Measurements from ENCODE around the gene DNAJC25. TPM values are rescaled to one million over a fixed set of nuclear protein-coding genes. Genes with fewer than 3 reads are reported as not detected.

The DNAJC25 gene
- total and polyA plus RNA-seq, 2 of the 13 experiments (the other 11 are each of a cell fraction or from before 2014, with no cell fraction given) = 5.7 to 10.2 TPM

GRCh38 chr9:111637421-111637950 lies 6.4 kb downstream of the DNAJC25 start:
- intact Hi-C loops (cut with micrococcal nuclease; ENCODE audit: unreplicated experiment) = no loop called here
- Histone ChIP-seq H3K9ac (ENCODE audit: insufficient read depth, low read depth, low read length) (no peak overlapping the region), H3K9me3 (ENCODE audit: low read length) (no peaks in the 10 kb centered on the region), H3K4me3 (replicated peaks in 1 of 3; ENCODE audit: insufficient read depth in 1 of 3, low read depth in 2 of 3, low read length in 3 of 3) (no peak overlapping the region), H3K27me3 (ENCODE audit: control insufficient read depth in 1 of 2, insufficient read depth in 2 of 2, low read length in 2 of 2) (no peaks in the 10 kb centered on the region), H4K20me1 (ENCODE audit: insufficient read depth, low read length) (peaks cover 33% of the 10 kb centered on the region), H3K36me3 (replicated peaks in 1 of 2; ENCODE audit: control insufficient read depth in 1 of 2, insufficient read depth in 2 of 2, low read length in 2 of 2) (no peaks in the 10 kb centered on the region; a peak in 1 of 5 replicates), H3K4me1 (ENCODE audit: insufficient read depth, low read length) (peaks cover 64% of the 10 kb centered on the region), H3K27ac (ENCODE audit: extremely low read length, insufficient read depth, low read length) (no peak overlapping the region), H3K4me2 (ENCODE audit: low read depth, low read length) (no peak overlapping the region), H3K79me2 (ENCODE audit: insufficient read depth, low read length) (peaks cover 69% of the 10 kb centered on the region), H2AFZ (ENCODE audit: low read length) (no peak overlapping the region)
- in situ Hi-C loops (cut with HindIII; ENCODE audit: extremely low pct_ligation_motif_present, low pct_unique_long_range_greater_than_20kb) = no loop called here
- no TSS peak for BruUV-seq (replicated peaks)
- 93% methylated on average over 6 of the region's 6 CpGs for WGBS (ENCODE audit: low lambda C conversion rate)
- POLR2A ChIA-PET = interaction anchor here (1.2 to 1.3 kb wide), 2 partner anchors 24 to 39 kb away, joined by 3 to 4 read pairs; partner anchors contain the start of gene GNG10
- TF ChIP-seq FIP1L1 (IDR thresholded peaks at IDR 0.05; ENCODE audit: borderline replicate concordance, insufficient read depth, low read depth, low read length) = no peak
- TF ChIP-seq ZNF17 (CRISPR knock-in tag; IDR thresholded peaks at IDR 0.05) = no peak
- no peak for DNase-seq (ENCODE audit: low spot score)
- CTCF ChIA-PET (ENCODE audit: low intra/inter-chr PET ratio, low total read pairs) = no interaction called here
- FAIRE-seq = no peak
- no peak for ATAC-seq

DNA sequence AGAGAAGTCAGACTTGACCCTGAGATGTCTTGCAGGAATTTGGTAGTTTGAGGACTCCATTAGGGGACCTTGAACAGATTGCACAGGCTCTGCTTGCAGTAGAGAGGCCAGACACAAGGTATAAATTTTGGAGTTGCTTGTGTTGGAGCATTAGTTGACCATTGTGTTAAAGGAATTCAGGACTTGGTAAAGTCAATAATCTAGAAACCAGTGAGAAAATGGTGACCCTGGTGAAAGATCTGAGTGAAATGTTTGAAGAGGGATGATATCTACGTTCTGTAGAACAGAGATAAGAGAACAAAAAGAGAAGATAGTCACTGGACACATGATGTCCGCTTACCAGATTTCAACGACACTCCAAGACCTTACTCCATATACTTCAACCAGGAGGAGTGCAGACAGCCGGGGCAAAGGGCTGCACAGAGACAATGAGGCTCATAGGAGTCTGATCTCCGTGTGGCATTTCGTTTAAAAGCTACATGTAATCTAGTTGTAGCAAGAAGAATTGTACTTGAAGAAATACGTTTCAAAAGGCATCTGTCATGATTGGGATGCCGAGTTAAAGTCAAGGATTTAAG lies 13.2 kb downstream of the DNAJC25 start:
- Histone ChIP-seq H2AFZ (ENCODE audit: low read length) (no peak overlapping the region), H4K20me1 (ENCODE audit: insufficient read depth, low read length) (no peaks in the 10 kb centered on the region), H3K9me3 (ENCODE audit: low read length) (no peaks in the 10 kb centered on the region), H3K4me2 (ENCODE audit: low read depth, low read length) (no peak overlapping the region), H3K27ac (ENCODE audit: extremely low read length, insufficient read depth, low read length) (no peak overlapping the region), H3K9ac (ENCODE audit: insufficient read depth, low read depth, low read length) (no peak overlapping the region), H3K79me2 (ENCODE audit: insufficient read depth, low read length) (peaks cover under 1% of the 10 kb centered on the region), H3K4me1 (ENCODE audit: insufficient read depth, low read length) (peaks cover 20% of the 10 kb centered on the region), H3K27me3 (ENCODE audit: control insufficient read depth in 1 of 2, insufficient read depth in 2 of 2, low read length in 2 of 2) (no peaks in the 10 kb centered on the region), H3K4me3 (replicated peaks in 1 of 3; ENCODE audit: insufficient read depth in 1 of 3, low read depth in 2 of 3, low read length in 3 of 3) (no peak overlapping the region), H3K36me3 (replicated peaks in 1 of 2; ENCODE audit: control insufficient read depth in 1 of 2, insufficient read depth in 2 of 2, low read length in 2 of 2) (peaks cover 1 to 23% of the 10 kb centered on the region in 2 experiments; a peak in 2 of 5 replicates)
- ChIA-PET POLR2A (interaction anchor here (1.4 kb wide), 1 partner anchor 46 kb away, joined by 5 read pairs; no protein-coding TSS in a partner anchor), CTCF (ENCODE audit: low intra/inter-chr PET ratio, low total read pairs) (no interaction called here)
- DNase-seq (ENCODE audit: low spot score) (peak; percentile 27), FAIRE-seq (no peak), ATAC-seq (no peak)
- WGBS (ENCODE audit: low lambda C conversion rate) = 79% methylated on average over 8 of the region's 8 CpGs
- in situ Hi-C loops (cut with HindIII; ENCODE audit: extremely low pct_ligation_motif_present, low pct_unique_long_range_greater_than_20kb) = no loop called here
- intact Hi-C loops (cut with micrococcal nuclease; ENCODE audit: unreplicated experiment) = no loop called here
- TF ChIP-seq ZNF850 (CRISPR knock-in tag; conservative IDR thresholded peaks at IDR 0.05) = no peak
- BruUV-seq (replicated peaks) = TSS peak; percentile 23

Measured in HepG2 (cell line).